Mesothelial cell of epicardium (in vitro differentiated cells): ENCODE data around the gene OOSP4B. TPM values are rescaled to one million over a fixed set of nuclear protein-coding genes. Genes with fewer than 3 reads are reported as not detected.
"Not testable (repeated sequence)": the region's sequence is repeated elsewhere in the genome, so short reads cannot be mapped to it uniquely, and the experiment has no call there.

ENCODE experiments used
- DNase-seq, 2 experiments: peaks; one replicate each; pipeline ENCODE4 v3.0.0; 2021; ENCODE audit warnings: low spot score in 2 of 2; ENCODE audit not compliant: unreplicated experiment in 2 of 2
- H3K27ac Mint-ChIP-seq: 2 replicates; pipeline ENCODE4 v1.8.0; 2021; ENCODE audit warnings: mixed read lengths
- H3K27me3 Mint-ChIP-seq: 2 replicates; pipeline ENCODE4 v1.8.0; 2021; ENCODE audit warnings: low read depth, mixed read lengths
- H3K36me3 Mint-ChIP-seq: 2 replicates; pipeline ENCODE4 v1.8.0; 2021; ENCODE audit warnings: mixed read lengths
- H3K4me1 Mint-ChIP-seq: 2 replicates; pipeline ENCODE4 v1.8.0; 2021; ENCODE audit warnings: mixed read lengths
- H3K4me3 Mint-ChIP-seq: 2 replicates; pipeline ENCODE4 v1.8.0; 2021; ENCODE audit warnings: mild to moderate bottlenecking, moderate library complexity, mixed read lengths
- H3K9me3 Mint-ChIP-seq: 2 replicates; pipeline ENCODE4 v1.8.0; 2021; ENCODE audit warnings: mixed read lengths
- CTCF ChIP-seq: fragments of 200-600 bp; sonication (generic); IDR thresholded peaks from one replicate; pipeline ENCODE4 v1.5.0; 2021; ENCODE audit warnings: antibody characterized with exemption; ENCODE audit not compliant: unreplicated experiment
- total RNA-seq: library from RNA; stranded (reverse); gene quantifications from 3 replicates; pipeline ENCODE4 v1.2.1, GENCODE V29; 2021

Gene OOSP4B
- total RNA-seq, 1 donor from 2014 or later = not detected

DNA sequence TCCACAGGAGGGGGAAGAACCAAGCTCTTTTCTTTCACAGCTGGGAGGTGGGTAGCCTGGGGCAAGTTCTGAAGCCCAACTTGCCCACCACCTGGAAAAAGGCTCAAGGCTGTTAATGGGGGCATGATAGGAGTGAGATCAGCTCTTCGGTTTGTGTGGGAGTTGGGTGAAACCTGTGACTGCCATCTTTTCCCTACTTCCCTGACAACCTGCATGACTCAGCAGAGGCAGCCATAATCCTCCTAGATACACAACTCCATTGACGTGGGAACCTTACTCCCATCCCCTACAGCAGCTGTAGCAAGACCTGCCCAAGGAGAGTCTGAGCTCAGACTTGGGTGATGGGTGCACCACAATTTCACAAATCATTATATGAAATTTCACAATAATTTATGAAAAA lies 13.3 kb upstream of the OOSP4B start:
- Mint-ChIP-seq H3K27ac (no peak overlapping the region), H3K36me3 (no peaks in the 10 kb centered on the region), H3K4me1 (peaks cover 6% of the 10 kb centered on the region), H3K27me3 (peaks cover 5% of the 10 kb centered on the region), H3K9me3 (no peaks in the 10 kb centered on the region), H3K4me3 (no peak overlapping the region)
- no peak for TF ChIP-seq CTCF
- DNase-seq = no peak

GRCh38 chr11:60005360-60005759 lies 11.6 kb upstream of the OOSP4B start:
- no peak for TF ChIP-seq CTCF
- Mint-ChIP-seq H3K9me3 (peaks cover 4% of the 10 kb centered on the region), H3K4me1 (no peaks in the 10 kb centered on the region), H3K36me3 (no peaks in the 10 kb centered on the region), H3K4me3 (no peak overlapping the region), H3K27ac (no peak overlapping the region), H3K27me3 (peaks cover 7% of the 10 kb centered on the region)
- no peak for DNase-seq

- Mint-ChIP-seq H3K36me3 (no peaks in the 10 kb centered on the region), H3K4me3 (no peak overlapping the region), H3K4me1 (no peaks in the 10 kb centered on the region), H3K27ac (no peak overlapping the region), H3K9me3 (peaks cover 3% of the 10 kb centered on the region), H3K27me3 (peaks cover 2% of the 10 kb centered on the region)
- no peak for DNase-seq
- no peak for TF ChIP-seq CTCF
Observed at GRCh38 chr11:60018058-60018457, 1.1 kb downstream of the OOSP4B start.

GRCh38 chr11:60020376-60020775 lies 3.4 kb downstream of the OOSP4B start:
- not testable (repeated sequence) for H3K27me3 Mint-ChIP-seq, H3K27ac Mint-ChIP-seq, H3K4me1 Mint-ChIP-seq, DNase-seq, H3K4me3 Mint-ChIP-seq, H3K36me3 Mint-ChIP-seq, H3K9me3 Mint-ChIP-seq

- H3K4me1 Mint-ChIP-seq = no peaks in the 10 kb centered on the region
- H3K27ac Mint-ChIP-seq = no peak overlapping the region
- DNase-seq = no peak
- H3K36me3 Mint-ChIP-seq = no peaks in the 10 kb centered on the region
- no peak for TF ChIP-seq CTCF
- H3K4me3 Mint-ChIP-seq = no peak overlapping the region
- H3K9me3 Mint-ChIP-seq = no peaks in the 10 kb centered on the region
- H3K27me3 Mint-ChIP-seq = no peaks in the 10 kb centered on the region
Observed at GRCh38 chr11:60029015-60029632, 12.1 kb downstream of the OOSP4B start.

DNA sequence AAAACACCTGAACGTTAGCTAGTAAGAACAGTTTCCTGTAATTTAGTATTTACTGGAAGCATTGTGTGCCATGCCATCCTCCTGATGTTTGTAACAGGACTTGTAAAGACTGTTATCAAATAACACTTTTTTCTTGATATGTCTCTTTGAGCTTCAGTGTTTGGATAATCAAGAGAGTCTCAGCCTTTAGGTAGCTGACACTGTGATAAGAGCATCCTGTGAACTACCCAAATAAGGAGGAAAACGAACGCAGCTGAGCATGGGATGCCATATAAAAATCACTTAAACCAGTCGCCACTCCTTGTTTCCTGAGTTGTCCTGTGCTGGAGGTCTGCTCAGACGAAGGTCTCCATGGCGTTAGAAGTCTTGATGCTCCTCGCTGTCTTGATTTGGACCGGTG lies 23.1 kb downstream of the OOSP4B start, which contains the start of gene OOSP2:
Gene OOSP2, plus strand, starts transcription at position 301 of the 400 bp plus-strand sequence. Its CDS starts 51 bp downstream, at position 352.
- Mint-ChIP-seq H3K27ac (no peak within 1 kb of the TSS), H3K4me1 (no peaks in the 10 kb centered on the region), H3K9me3 (no peaks in the 10 kb centered on the region), H3K36me3 (no peaks in the 10 kb centered on the region), H3K4me3 (no peak within 1 kb of the TSS), H3K27me3 (peaks cover 1% of the 10 kb centered on the region)
- TF ChIP-seq CTCF = no peak
- DNase-seq = no peak

GRCh38 chr11:60050422-60050821 lies 33.4 kb downstream of the OOSP4B start:
- not testable (repeated sequence) for H3K4me3 Mint-ChIP-seq, H3K27ac Mint-ChIP-seq, H3K4me1 Mint-ChIP-seq, H3K27me3 Mint-ChIP-seq, H3K36me3 Mint-ChIP-seq, H3K9me3 Mint-ChIP-seq, DNase-seq

- not testable (repeated sequence) for H3K4me3 Mint-ChIP-seq, H3K27me3 Mint-ChIP-seq, DNase-seq, H3K36me3 Mint-ChIP-seq, H3K4me1 Mint-ChIP-seq, H3K27ac Mint-ChIP-seq, H3K9me3 Mint-ChIP-seq
Observed at GRCh38 chr11:60050839-60051238, 33.9 kb downstream of the OOSP4B start.
